ENCODE measurements around the gene EYA3.

Gene EYA3

GRCh38 chr1:27935721-27936120 lies 152.7 kb downstream of the EYA3 start:
- no peak for FAIRE-seq

DNA sequence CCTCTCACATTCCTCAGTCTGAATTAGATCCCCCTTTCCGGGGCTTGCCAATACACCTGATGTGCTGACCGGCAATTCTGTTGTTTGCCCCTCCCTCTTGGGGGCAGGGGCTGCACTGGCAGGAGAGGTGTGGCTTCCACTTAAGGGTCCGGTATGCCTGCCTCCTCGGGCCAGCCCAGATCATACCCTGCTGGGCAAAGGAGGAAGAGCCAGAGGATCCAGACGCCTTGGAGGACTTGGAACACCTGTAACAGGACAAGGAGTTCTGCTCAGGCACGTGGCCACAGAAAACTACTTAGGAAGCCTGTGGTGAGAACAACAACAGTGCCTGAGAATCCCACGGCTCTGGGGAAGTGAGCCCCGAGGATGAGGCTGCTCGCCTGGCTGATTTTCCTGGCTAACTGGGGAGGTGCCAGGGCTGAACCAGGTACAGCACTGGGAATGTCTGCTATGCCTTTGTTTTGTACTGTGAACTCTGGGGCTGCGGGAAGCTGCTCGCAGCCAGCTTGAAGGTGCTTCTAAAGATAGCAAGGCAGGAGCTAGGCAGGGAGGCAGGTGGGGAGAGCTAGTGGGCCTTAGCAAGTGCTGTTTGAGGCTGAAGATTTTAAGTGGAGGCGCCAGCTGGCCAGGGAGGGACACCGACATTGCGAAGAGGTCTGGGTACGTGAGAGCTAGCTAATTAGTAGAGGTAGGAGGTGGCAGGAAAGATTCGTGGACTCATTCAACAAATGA lies 153.4 kb downstream of the EYA3 start, which contains the start of gene SMPDL3B:
Gene SMPDL3B (plus strand): TSS at position 183 of the 732 bp plus-strand sequence. CDS start 184 bp downstream, at position 367.
- FAIRE-seq = no peak

DNA sequence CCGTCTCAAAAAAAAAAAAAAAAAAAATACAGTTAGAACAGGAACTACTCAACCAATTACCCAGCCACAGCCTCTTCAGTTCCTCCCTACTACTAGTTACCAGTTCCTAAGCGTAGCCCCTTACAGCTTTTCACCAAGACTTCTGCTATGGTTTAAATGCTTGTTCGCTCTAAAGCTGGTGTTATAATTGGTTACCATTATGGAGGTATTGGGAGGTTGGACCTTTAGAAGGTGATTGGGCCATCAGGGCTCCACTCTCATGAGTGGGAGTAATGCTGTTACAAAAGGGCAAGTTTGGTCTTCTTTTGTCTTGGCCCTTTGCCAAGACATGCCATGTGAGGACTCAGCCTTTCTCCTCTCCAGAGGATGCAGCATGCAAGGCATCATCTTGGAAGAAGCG lies 156.7 kb downstream of the EYA3 start:
- no peak for FAIRE-seq

DNA sequence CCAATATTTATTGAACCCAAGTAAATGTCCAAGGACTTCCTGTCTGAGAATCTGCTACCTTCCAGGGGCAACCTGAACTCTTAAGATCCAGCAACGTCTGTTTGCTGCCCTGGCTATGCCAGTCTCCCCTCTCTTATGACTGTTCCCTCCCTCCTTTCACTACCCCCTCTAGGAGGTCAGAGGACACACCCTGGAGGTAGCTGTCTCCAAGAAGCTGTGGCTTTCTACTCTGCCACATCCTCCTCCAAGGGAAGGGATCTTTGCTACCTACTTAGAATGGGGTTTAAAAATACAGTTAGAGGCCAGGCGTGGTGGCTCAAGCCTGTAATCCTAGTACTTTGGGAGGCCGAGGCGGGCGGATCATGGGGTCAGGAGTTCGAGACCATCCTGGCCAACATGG lies 157.2 kb downstream of the EYA3 start:
- no peak for FAIRE-seq

DNA sequence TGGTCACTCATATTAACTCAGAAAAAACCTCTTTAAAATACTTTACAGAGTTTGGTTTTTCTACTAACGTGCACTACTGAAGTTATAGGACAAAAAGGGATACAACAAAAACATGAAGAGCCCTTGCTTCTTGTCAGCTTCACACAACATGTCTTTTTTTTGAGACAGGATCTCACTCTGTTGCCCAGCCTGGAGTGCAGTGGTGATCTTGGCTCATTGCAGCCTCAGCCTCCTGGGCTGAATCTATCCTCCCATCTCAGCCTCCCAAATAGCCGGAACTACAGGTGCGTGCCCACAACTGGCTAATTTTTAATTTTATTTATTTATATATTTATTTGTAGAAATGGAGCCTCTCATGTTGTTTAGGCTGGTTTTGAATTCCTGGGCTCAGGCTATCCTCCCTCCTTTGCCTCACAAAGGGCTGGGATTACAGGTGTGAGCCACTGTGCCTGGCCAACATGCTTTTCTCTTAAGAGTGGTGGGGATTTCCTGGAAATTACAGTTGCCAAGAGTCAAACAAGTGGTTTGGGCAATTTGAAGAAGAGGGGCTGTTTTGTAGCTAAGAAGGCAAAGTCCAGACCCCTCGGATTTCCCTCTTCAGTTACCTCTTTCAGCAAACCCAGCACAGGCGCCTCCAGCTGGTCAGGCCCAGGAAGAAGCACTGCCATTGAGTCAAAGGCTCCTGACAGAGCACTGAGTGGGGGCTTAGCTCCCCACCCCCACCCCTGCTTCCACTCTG lies 160.0 kb downstream of the EYA3 start:
- FAIRE-seq = no peak

- FAIRE-seq = no peak
Measured at GRCh38 chr1:27922272-27922671, 166.1 kb downstream of the EYA3 start.
